Hepatocyte (in vitro differentiated cells): Measurements from ENCODE around the gene NR1D1.

Source experiments
- EZH2 ChIP-seq: fragments of 200-600 bp; sonication (generic); IDR thresholded peaks from 2 replicates; pipeline ENCODE4 v1.6.1; 2016; ENCODE audit warnings: antibody characterized with exemption, mild to moderate bottlenecking, borderline replicate concordance
- EZH2phosphoT487 ChIP-seq: fragments of 200-600 bp; sonication (generic); IDR thresholded peaks from one replicate; pipeline ENCODE4 v1.6.1; 2018; ENCODE audit warnings: antibody characterized with exemption, mild to moderate bottlenecking, low read depth, moderate library complexity; ENCODE audit not compliant: unreplicated experiment, severe bottlenecking
- TF ChIP-seq, protein P1 (sequence below): fragments of 200-600 bp; sonication (generic); IDR thresholded peaks from 2 replicates; pipeline ENCODE4 v1.5.1; 2016; ENCODE audit warnings: antibody characterized with exemption, mild to moderate bottlenecking; ENCODE audit not compliant: poor library complexity

DNA sequence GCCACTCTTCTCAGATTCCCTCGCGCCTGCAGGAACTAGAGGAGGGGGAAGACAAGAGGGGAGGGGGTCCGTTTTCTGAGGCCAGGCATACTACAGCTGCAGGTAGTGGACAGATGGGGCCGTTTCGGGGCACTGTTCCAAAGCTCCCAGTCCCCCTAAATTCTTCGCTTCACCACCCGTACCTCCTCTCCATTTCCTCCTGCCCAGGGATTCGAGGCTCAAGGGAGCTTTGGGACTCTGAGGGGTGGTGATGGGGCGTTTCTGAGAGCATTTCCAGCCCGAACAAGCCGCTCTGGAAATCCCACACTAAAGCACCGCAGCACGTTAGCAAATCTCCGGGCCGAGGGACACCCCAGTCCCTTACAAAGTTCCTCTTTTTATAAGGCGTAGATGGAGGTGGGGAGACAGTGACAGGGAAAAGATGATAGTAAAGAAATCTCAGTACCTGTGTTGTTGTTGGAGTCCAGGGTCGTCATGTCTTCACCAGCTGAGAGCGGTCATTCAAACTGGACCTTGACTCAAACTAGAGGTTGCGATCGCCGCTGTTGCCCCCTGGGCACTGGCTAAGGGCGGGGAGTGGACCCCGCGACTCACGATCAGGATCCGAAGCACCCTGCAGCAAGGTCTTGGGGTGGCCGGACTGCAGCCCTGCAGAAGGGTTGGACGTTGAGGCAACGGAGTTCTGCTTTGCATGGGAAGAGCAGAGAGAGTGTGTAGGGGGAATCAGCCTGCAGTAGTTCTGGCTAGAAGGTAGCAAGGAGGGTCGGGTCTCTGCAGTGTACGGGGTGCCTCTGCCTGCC lies 570 bp downstream of the NR1D1 start:
- TF ChIP-seq, protein P1, sequence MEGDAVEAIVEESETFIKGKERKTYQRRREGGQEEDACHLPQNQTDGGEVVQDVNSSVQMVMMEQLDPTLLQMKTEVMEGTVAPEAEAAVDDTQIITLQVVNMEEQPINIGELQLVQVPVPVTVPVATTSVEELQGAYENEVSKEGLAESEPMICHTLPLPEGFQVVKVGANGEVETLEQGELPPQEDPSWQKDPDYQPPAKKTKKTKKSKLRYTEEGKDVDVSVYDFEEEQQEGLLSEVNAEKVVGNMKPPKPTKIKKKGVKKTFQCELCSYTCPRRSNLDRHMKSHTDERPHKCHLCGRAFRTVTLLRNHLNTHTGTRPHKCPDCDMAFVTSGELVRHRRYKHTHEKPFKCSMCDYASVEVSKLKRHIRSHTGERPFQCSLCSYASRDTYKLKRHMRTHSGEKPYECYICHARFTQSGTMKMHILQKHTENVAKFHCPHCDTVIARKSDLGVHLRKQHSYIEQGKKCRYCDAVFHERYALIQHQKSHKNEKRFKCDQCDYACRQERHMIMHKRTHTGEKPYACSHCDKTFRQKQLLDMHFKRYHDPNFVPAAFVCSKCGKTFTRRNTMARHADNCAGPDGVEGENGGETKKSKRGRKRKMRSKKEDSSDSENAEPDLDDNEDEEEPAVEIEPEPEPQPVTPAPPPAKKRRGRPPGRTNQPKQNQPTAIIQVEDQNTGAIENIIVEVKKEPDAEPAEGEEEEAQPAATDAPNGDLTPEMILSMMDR = no peak
- TF ChIP-seq EZH2phosphoT487 (no peak), EZH2 (no peak)
